GM18868 (cell line): ENCODE results near the gene FOLR1.
"Not testable (repeated sequence)": the region's sequence is repeated elsewhere in the genome, so short reads cannot be mapped to it uniquely, and the experiment has no call there.

ENCODE experiments used
- ATAC-seq: cut with Tn5 transposase; IDR thresholded peaks from one replicate; pipeline ENCODE4 v1.9.1; 2021; ENCODE audit warnings: mild to moderate bottlenecking, moderate library complexity; ENCODE audit not compliant: unreplicated experiment

The FOLR1 gene

DNA sequence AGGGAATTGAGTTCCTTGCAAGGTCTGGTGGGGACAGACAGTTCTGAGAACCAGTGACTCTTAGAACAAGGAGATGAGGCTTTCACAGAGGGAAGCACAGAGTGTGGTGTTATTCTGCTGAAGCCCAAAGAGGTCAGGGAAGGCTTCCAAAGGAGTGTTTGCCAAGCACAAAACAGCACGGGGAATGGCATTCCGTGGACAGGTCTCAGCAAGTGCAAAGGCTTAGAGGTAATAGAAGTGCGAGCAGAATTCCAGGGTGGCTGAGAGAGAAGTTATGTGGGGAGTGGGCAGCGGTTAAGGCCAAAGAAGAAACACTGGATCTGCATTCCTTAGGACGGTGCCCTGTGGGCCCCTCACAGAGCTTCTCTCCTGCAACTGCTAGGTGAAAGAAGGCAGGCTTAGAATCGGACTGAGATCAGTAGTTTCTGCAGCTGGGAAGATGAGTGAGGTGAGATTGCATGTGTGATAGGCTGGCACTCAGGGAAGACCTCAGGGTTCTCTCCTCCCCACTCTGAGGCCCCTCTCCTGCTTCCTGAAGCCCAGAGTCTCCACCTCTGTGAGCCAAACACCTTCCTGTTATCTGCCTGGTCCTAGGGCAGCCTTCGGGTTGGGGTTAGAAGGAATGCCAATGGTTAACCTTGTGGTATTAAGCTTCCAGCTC, 10.9 kb upstream of the FOLR1 start:
- ATAC-seq, result not testable (repeated sequence)

DNA sequence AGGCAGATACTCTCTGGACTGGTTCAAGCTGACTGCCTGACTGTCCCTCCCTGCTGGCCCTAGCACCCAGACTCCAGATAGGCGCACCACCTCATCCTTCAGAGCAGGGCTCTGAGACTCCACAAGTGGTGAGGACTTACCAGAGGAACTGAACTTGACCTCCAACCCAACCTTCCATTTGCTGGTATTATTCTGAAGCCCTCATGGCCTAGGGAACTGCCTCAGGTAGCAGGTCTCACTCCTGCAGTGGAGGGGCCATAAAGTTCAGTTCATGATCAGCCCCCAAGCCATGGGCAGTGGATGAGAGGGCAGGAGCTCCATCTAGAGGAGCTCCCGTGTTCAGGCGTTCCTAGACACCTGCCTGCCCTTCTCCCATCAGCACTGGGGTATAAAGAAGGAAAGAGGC, 10.4 kb upstream of the FOLR1 start:
- not testable (repeated sequence) for ATAC-seq

DNA sequence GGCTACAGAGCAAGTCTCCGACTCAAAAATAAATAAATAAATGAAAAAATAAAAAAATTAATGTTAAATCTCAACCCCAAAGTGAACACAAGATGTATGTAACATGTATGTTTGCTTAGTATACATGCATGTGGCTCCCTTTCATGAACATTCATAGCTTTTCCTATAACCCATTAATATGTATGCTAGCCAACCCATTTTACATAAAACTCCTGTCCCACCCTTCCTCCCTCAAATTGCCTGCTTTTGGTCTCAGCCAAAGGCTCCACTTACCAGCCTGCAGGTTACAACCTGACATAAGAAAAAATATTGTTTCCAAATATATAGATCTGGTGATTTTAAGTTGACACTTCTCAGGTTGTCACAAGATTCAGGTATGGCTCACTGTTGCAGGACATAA, 3.7 kb upstream of the FOLR1 start:
- ATAC-seq, result no peak

DNA sequence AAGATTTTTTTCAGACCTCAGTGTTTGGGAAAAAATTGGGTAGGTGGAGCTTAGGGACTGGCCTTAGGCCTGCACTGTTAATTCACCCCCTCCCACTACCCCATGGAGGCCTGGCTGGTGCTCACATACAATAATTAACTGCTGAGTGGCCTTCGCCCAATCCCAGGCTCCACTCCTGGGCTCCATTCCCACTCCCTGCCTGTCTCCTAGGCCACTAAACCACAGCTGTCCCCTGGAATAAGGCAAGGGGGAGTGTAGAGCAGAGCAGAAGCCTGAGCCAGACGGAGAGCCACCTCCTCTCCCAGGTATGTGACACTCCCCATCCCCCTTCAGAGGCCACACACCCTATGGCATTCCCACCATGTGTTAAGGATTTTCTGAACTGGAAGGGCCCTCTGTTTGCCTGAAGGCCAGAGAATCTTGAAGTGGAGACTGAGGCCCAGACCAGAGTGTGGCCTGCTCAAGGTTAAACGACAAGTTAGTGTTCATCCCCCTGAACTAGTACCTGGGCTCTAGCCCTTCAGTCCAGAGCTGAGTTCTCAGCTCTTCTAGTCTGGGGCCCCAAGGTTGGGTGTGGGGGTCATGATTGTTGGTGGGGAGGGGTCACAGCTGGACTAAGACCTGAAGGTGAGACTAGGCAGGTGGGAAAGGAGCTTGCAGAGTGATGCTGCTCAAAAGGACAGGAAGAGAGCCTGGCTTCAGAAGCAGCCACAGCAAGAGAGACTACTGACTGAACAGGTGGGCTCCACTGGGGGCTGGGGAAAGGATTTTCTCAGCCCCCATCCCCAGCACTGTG, 2.3 kb upstream of the FOLR1 start:
- ATAC-seq, result no peak

DNA sequence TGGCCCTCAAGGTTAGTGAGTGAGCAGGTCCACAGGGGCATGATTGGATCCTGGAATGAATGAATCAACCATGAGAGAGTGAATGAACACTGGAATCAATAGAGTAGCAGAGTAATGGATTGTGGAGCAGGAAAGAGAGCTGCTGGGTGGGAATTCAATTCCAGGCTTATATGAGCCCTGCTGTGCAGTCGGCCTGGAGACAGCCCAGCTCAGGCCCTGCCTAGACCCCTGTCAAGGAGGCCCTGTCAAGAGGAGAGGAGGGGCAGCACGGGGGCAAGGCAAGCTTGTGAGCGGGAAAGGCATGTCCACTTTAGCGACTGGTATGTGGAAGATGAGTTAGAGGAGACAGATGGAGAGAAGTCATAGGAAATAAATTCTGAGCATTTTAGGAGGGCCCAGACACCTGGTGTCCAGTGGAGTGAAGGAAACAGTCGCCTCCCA, 1.3 kb upstream of the FOLR1 start:
- no peak for ATAC-seq

DNA sequence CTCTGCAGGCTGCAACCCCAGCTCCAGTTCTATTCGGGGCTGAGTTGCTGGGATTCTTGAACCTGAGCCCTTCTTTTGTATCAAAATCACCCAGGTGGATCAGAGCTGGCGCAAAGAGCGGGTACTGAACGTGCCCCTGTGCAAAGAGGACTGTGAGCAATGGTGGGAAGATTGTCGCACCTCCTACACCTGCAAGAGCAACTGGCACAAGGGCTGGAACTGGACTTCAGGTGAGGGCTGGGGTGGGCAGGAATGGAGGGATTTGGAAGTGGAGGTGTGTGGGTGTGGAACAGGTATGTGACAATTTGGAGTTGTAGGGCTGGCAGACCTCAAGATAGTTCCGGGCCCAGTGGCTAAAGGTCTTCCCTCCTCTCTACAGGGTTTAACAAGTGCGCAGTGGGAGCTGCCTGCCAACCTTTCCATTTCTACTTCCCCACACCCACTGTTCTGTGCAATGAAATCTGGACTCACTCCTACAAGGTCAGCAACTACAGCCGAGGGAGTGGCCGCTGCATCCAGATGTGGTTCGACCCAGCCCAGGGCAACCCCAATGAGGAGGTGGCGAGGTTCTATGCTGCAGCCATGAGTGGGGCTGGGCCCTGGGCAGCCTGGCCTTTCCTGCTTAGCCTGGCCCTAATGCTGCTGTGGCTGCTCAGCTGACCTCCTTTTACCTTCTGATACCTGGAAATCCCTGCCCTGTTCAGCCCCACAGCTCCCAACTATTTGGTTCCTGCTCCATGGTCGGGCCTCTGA, 3.8 kb downstream of the FOLR1 start:
- ATAC-seq, result no peak

DNA sequence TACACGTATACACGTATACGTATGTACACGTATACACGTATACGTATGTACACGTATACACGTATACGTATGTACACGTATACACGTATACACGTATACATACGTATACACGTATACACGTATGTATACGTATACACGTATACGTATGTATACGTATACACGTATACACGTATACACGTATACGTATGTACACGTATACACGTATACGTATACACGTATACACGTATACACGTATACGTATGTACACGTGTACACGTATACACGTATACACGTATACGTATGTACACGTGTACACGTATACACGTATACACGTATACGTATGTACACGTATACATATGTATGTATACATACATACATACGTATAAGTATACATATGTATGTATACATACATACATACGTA, 9.5 kb downstream of the FOLR1 start:
- ATAC-seq, result not testable (repeated sequence)

DNA sequence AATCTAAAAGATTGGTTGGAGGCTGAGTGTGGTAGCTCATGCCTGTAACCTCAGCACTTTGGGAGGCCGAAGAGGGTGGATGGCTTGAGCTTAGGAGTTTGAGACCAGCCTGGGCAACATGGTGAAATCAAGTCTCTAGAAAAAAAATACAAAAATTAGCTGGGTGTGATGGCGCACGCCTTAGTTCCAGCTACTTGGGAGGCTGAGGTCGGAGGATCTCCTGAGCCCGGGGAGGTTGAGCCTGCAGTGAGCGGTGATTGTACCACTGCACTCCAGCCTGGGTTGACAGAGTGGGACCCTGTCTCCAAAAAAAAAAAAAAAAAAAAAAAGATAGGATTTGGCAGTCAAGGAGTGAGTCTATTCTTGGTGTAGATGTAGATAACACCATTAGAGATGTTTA, 10.6 kb downstream of the FOLR1 start:
- ATAC-seq, result no peak

DNA sequence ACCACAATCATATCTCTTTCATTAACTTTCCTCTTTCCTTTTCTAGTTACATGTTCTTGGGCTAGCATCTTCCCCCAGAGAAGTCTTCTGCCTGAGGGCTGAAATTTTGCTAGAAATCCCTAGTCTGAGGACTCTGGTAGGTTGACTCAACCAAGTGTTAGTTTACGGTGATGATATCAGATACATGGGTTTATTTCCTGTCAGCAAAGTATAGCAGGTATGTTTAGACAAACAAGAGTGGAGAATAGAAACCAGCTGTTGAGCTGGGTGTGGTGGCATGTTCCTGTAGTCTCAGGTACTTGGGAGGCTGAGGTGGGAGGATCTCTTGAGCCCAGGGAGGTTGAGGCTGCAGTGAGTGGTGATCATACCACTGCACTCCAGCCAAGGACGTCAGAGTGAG, 11.2 kb downstream of the FOLR1 start:
- no peak for ATAC-seq

DNA sequence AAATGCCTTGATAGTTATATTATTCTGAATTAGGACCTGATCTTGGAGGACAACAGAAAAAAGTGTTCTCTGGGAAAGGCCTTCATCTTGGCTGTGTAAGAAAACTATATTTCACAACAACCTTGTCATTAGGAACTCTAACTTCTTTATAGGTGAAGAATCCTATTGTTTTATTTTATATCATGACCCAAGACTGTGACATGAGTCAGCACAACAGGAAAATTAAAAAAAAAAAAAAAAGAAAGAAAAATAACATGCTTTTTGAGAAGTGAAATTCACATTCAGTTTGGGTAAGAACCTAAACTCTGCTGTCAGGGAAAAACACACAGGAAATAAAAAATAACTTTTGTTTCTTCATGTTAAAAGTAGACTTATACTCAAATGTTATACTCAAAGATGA, 12.9 kb downstream of the FOLR1 start:
- ATAC-seq, result no peak

DNA sequence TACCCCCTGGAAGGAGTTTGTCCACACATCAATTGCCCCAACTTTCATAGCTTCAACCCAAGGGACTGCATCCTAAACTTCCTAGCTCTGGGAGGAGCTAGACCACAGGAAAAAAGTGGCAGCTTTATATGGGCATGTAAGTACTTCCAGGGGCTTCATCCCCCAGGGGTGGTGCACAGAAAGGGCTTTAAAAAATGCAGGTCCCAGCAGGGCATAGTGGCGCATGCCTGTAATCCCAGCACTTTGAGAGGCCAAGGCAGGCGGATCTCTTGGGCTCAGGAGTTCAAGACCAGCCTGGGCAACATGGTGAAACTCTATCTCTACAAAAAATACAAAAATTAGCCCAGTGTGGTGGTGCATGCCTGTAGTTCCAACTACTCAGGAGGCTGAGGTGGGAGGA, 14.9 kb downstream of the FOLR1 start:
- ATAC-seq, result not testable (repeated sequence)

DNA sequence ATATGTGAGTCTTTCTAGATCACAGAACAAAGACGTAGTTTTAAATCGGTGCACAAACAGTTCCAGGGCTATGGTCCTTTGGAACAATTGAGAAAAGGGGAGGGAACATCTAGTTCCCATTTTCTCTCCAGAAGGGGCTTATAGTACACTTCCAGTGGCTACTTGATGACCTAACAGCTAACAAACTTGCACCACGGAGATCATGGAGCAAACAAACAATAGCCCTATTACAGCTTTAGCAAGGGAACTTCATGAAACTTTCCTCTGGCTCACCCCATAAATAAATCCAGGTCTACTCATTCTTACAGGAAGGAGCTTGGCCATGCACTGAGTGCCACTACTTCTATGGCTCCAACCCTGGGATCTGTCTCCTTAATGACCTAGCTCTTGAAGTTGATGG, 16.3 kb downstream of the FOLR1 start:
- no peak for ATAC-seq

DNA sequence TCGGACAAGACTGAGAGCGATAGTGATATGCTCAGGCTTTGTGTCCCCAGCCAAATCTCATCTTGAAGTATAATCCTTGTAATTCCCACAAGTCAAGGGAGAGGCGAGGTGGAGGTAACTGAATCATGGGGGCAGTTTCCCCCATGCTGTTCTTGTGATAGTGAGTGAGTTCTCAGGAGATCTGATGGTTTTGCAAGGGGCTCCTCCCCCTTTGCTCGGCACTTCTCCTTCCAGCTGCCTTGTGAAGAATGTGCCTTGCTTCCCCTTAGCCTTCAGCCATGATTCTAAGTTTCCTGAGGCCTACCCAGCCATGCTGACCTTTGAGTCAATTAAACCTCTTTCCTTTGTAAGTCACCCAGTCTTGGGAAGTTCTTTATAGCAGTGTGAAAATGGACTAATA, 17.2 kb downstream of the FOLR1 start:
- ATAC-seq, result no peak

DNA sequence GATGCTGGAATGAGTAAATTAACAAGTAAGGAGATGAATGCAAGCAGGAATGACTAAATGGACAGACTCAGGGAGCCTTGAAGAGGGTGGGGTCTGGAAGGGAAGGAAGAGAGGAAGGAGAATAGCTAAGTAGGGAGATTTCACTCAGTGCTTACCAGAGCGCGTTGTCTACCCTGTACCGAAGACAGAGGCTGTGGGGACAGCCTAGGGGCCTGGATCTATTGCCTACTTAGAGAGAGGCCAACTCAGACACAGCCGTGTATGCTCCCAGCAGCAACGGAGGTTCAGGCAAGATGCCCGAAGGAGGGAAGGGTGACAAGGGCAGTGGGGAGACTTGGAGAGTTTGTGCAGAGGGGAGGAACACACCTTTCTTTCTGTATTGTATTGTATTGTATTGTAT, 24.7 kb downstream of the FOLR1 start, which contains the start of gene FOLR2:
Gene FOLR2 (plus strand): TSS at position 157 of the 400 bp plus-strand sequence. CDS start 1,791 bp downstream, outside the sequence.
- no peak for ATAC-seq

DNA sequence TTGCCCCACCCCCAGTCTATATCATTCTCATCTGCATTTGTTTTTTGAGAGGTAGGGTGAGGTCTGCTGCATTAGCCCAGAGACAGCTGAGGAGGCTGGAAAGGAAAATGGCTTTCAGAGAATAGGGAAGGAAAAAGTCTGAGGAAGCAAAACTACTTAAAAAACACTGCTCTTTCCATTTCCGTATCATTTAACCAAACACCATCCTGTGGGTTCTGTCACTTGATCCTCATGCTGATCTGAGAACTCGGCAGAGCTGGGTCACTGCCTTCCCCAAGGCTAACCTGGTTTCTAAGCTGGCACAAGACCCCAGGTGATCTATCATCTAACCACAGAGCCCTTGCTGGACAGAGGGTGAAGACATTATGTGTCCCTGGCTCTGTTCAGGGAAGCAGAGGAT, 25.9 kb downstream of the FOLR1 start:
- ATAC-seq, result no peak

DNA sequence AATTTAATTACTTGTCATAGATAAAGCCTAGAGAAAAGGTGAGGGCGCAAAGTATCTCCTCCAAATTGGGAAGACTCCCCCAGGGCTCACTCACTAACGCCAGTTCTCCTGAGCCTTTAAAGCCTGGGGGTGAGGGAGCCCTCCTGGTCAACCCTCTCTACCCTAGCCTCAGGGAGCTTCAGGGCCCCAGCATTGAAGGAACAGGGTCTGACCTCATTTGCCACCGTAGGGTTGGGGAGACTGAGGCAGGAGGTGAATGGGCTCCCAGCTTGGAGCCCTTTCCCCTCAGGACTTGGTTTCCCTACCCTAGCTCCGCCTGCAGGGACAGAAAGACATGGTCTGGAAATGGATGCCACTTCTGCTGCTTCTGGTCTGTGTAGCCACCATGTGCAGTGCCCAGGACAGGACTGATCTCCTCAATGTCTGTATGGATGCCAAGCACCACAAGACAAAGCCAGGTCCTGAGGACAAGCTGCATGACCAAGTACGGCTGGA, 26.4 kb downstream of the FOLR1 start:
- no peak for ATAC-seq

DNA sequence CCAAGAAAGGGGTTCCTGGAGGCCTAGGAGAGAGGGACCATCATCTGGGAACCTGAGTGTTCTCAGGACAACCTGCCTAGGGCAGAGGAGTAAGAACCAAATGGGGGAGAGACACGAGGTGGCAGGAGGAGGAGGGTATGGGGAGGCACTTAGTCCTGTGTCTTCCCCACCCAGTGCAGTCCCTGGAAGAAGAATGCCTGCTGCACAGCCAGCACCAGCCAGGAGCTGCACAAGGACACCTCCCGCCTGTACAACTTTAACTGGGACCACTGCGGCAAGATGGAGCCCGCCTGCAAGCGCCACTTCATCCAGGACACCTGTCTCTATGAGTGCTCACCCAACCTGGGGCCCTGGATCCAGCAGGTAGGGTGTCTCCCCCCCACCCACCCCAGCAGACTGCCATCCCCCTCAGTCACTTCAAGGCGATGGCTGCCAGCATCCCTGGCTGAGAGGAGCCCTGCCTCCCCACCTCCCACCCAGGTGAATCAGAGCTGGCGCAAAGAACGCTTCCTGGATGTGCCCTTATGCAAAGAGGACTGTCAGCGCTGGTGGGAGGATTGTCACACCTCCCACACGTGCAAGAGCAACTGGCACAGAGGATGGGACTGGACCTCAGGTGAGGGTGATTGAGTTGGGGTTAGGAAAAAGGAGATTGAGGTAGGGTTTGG, 28.9 kb downstream of the FOLR1 start:
- no peak for ATAC-seq

DNA sequence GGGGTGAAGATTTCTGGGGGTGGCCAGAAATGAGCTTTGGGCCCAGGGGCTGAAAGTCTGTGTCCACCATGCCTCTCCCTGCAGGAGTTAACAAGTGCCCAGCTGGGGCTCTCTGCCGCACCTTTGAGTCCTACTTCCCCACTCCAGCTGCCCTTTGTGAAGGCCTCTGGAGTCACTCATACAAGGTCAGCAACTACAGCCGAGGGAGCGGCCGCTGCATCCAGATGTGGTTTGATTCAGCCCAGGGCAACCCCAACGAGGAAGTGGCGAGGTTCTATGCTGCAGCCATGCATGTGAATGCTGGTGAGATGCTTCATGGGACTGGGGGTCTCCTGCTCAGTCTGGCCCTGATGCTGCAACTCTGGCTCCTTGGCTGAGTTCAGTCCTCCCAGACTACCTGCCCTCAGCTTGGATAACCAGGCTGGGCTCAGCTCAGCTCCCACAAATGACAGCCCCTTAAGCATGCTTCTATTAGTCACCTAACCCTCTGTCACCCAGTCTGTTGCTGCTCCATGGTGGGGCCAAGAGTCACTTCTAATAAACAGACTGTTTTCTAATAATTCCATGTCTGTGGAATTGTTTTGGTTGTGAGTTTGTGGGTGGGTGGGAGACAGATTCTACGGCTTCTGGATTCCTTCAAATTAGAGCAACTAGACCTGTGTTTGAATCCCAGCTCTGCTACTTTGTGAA, 29.6 kb downstream of the FOLR1 start:
- ATAC-seq, result no peak

DNA sequence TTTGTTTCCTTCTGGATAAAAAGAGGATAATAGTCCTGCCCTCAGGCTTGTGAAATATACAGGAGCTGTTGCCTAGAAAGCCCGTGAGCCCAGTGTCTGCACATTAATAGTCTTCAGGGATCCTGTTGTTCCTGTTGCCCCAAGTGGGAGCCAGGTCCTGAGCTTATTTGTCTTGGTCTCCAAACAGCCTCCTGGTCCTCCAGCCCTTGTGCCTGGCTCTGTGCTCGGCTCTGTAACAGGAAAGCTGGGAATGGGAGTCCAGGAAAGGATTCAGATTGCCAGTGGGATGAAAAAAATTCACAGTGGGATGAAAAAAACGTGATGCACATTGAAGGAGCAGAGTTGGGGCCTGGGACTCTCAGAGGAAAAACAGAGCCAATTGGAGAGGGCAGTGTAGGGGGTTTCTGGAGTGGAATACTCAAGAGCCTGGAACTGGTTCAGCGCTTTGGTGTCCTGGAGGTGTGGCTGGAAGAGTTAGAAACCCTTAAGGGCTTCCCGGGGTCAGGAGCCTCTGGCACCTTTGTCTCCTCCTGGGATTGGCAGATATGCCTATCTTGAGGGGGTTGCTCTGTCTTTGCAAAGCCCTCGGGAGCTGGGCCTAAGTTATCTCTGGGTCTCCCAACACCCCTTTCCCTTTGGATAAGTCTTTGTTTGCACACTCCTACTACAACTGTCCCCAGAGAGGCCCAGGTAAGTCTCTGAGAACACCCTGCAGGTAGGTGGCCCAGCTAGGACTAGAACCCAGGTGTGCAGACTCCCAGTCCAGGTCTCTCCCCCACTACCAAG, 30.4 kb downstream of the FOLR1 start:
- no peak for ATAC-seq
